ENCODE data around the gene TENM4.

Gene TENM4

GRCh38 chr11:79259800-79260199, 181.0 kb downstream of the TENM4 start:
- H3K4me3 ChIP-seq (ENCODE audit: low read depth, low read length) = no peak overlapping the region

- H3K4me3 ChIP-seq (ENCODE audit: low read depth, low read length) = no peak overlapping the region
Observed at GRCh38 chr11:79258576-79258975, 182.3 kb downstream of the TENM4 start.

GRCh38 chr11:79255965-79256364, 184.9 kb downstream of the TENM4 start:
- no peak overlapping the region for H3K4me3 ChIP-seq (ENCODE audit: low read depth, low read length)

- no peak overlapping the region for H3K4me3 ChIP-seq (ENCODE audit: low read depth, low read length)
Observed at GRCh38 chr11:79253280-79253679, 187.6 kb downstream of the TENM4 start.

GRCh38 chr11:79249295-79249993, 191.4 kb downstream of the TENM4 start:
- no peak overlapping the region for H3K4me3 ChIP-seq (ENCODE audit: low read depth, low read length)

GRCh38 chr11:79244798-79245197, 196.0 kb downstream of the TENM4 start:
- H3K4me3 ChIP-seq (ENCODE audit: low read depth, low read length) = no peak overlapping the region

GRCh38 chr11:79244241-79244772, 196.5 kb downstream of the TENM4 start:
- H3K4me3 ChIP-seq (ENCODE audit: low read depth, low read length) = no peak overlapping the region

GRCh38 chr11:79243422-79244210, 197.2 kb downstream of the TENM4 start:
- no peak overlapping the region for H3K4me3 ChIP-seq (ENCODE audit: low read depth, low read length)

GRCh38 chr11:79242616-79243015, 198.2 kb downstream of the TENM4 start:
- no peak overlapping the region for H3K4me3 ChIP-seq (ENCODE audit: low read depth, low read length)

- no peak overlapping the region for H3K4me3 ChIP-seq (ENCODE audit: low read depth, low read length)
Observed at GRCh38 chr11:79241852-79242241, 199.0 kb downstream of the TENM4 start.

GRCh38 chr11:79241205-79241851, 199.5 kb downstream of the TENM4 start:
- no peak overlapping the region for H3K4me3 ChIP-seq (ENCODE audit: low read depth, low read length)

- no peak overlapping the region for H3K4me3 ChIP-seq (ENCODE audit: low read depth, low read length)
Observed at GRCh38 chr11:79237703-79238102, 203.1 kb downstream of the TENM4 start.

GRCh38 chr11:79237091-79237490, 203.7 kb downstream of the TENM4 start:
- H3K4me3 ChIP-seq (ENCODE audit: low read depth, low read length) = no peak overlapping the region

- no peak overlapping the region for H3K4me3 ChIP-seq (ENCODE audit: low read depth, low read length)
Observed at GRCh38 chr11:79236541-79236971, 204.3 kb downstream of the TENM4 start.

GRCh38 chr11:79235696-79236095, 205.1 kb downstream of the TENM4 start:
- no peak overlapping the region for H3K4me3 ChIP-seq (ENCODE audit: low read depth, low read length)

- no peak overlapping the region for H3K4me3 ChIP-seq (ENCODE audit: low read depth, low read length)
Observed at GRCh38 chr11:79232346-79232745, 208.5 kb downstream of the TENM4 start.

GRCh38 chr11:79229047-79229446, 211.8 kb downstream of the TENM4 start:
- H3K4me3 ChIP-seq (ENCODE audit: low read depth, low read length) = no peak overlapping the region

GRCh38 chr11:79227767-79228755, 212.8 kb downstream of the TENM4 start:
- no peak overlapping the region for H3K4me3 ChIP-seq (ENCODE audit: low read depth, low read length)

- H3K4me3 ChIP-seq (ENCODE audit: low read depth, low read length) = no peak overlapping the region
Observed at GRCh38 chr11:79227308-79227707, 213.5 kb downstream of the TENM4 start.

- H3K4me3 ChIP-seq (ENCODE audit: low read depth, low read length) = no peak overlapping the region
Observed at GRCh38 chr11:79226126-79226525, 214.7 kb downstream of the TENM4 start.
